Subcutaneous adipose tissue (tissue), 4 donors: Measurements from ENCODE around the gene CSNK2A1. TPM values are rescaled to one million over a fixed set of nuclear protein-coding genes. Genes with fewer than 3 reads are reported as not detected.

Experiments
- CTCF ChIP-seq: fragments of 450-650 bp; IDR thresholded peaks from one replicate; pipeline ENCODE4 v1.5.1; 2016; ENCODE audit warnings: low read depth, mild to moderate bottlenecking, control low read depth, antibody characterized with exemption, moderate library complexity
- total RNA-seq, 4 donors: library from RNA; depleted of rRNA; stranded (reverse); fragments of >200 nt; gene quantifications; one replicate each; pipeline ENCODE4 v1.1.0, GENCODE V29; 2016

Gene CSNK2A1
- total RNA-seq, 4 donors from 2014 or later, result 63.0 to 103 (median 78.3) TPM

- TF ChIP-seq CTCF, result no peak
These were observed 45.6 kb downstream of the CSNK2A1 start for GRCh38 chr20:497979-498378.

GRCh38 chr20:496126-496696 lies 47.4 kb downstream of the CSNK2A1 start:
- TF ChIP-seq CTCF, result no peak

GRCh38 chr20:492159-492558 lies 51.4 kb downstream of the CSNK2A1 start:
- TF ChIP-seq CTCF, result no peak

DNA sequence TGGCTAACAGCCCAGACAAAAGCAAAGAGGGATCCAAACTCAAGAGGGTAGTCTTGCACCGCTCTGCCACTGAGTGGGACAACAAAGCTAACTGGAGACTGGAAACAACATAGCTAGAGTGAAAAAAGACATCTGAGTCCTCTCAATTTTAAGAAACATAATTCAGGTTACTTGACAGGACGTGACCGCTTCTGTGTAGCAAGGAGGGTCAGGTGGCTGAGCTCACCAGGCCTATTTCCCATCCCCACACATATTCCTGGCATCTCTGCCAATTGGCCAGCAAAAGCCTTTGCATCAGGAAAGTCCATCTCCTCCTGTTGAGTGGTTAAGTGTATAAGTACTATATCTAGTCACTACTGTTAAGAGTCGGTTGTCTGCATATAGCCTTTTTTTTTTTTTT lies 55.9 kb downstream of the CSNK2A1 start:
- no peak for TF ChIP-seq CTCF

DNA sequence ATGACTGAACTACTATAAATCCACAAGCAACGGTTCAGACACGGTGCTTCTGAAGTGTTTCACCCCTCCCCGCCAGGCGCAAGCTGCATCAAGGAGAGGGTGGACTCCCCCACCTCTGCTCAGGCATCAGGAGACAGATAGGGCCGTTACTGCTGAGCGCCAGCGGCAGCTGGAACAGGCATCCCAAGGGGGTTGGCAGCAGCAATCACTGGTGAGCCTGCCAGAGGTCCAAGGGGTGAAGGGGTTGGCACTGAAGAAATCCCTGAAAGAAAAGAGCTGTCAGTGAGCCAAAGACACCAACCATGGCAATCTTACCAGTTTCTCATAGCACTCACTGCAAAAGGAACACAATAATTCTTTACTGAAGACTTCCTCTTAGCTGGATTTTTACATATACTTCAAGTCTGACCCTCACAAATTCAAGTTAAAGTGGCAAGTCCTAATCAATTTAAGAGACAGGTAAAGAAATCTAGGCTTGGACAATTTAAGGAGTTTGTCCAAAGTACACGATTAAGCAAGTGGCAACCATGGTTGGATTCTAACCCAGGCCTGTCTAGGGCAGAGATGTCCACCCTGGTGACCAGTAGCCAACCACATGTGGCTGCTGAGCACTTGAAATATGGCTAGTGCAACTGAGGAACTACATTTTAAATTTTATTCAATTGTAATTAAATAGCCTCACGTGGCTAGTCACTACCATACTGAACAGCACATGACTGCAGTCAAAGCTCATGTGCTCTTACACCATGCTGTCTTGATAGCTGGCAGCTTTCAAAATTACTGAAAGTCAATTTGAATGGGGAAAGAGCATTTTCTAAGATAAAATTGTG lies 59.6 kb downstream of the CSNK2A1 start:
- no peak for TF ChIP-seq CTCF

- TF ChIP-seq CTCF, result no peak
These were observed 62.4 kb downstream of the CSNK2A1 start for GRCh38 chr20:481167-481566.

DNA sequence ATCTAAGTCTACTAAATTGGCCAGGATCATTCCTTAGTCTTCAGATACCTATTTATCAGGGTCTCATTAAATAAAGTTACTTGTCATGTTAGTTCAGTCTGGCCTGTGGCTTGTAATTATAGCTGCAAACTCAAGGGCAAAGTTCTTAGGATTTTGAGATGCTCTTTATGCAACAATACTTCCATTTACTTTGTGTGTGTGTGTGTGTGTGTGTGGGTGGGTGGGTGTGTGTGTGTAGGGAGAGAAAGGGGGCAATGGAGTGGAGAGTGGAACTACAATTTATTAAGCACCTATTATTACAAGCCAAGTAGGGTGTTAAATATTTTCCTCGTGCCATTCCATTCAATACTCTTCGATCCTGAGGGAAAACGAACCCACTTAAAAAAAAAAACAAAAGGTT lies 63.5 kb downstream of the CSNK2A1 start:
- TF ChIP-seq CTCF, result no peak
